ENCODE data around the gene GRID2.
"Not testable (repeated sequence)": the region's sequence is repeated elsewhere in the genome, so short reads cannot be mapped to it uniquely, and the experiment has no call there.

Gene GRID2

GRCh38 chr4:93199492-93199891 is 895.7 kb downstream of the GRID2 start:
- DNase-seq (ENCODE audit: low spot score), result no peak

- no peak for DNase-seq (ENCODE audit: low spot score)
These were observed 897.8 kb downstream of the GRID2 start for GRCh38 chr4:93201471-93202096.

- DNase-seq (ENCODE audit: low spot score), result no peak
These were observed 899.9 kb downstream of the GRID2 start for GRCh38 chr4:93203708-93204107.

GRCh38 chr4:93212250-93212649 is 908.5 kb downstream of the GRID2 start:
- no peak for DNase-seq (ENCODE audit: low spot score)

- no peak for DNase-seq (ENCODE audit: low spot score)
These were observed 912.9 kb downstream of the GRID2 start for GRCh38 chr4:93216646-93217045.

GRCh38 chr4:93217431-93217830 is 913.7 kb downstream of the GRID2 start:
- DNase-seq (ENCODE audit: low spot score), result no peak

GRCh38 chr4:93221771-93222170 is 918.0 kb downstream of the GRID2 start:
- DNase-seq (ENCODE audit: low spot score), result no peak

- no peak for DNase-seq (ENCODE audit: low spot score)
These were observed 924.3 kb downstream of the GRID2 start for GRCh38 chr4:93228021-93228420.

GRCh38 chr4:93232883-93233282 is 929.1 kb downstream of the GRID2 start:
- DNase-seq (ENCODE audit: low spot score), result no peak

GRCh38 chr4:93237521-93237920 is 933.8 kb downstream of the GRID2 start:
- DNase-seq (ENCODE audit: low spot score), result no peak

- DNase-seq (ENCODE audit: low spot score), result no peak
These were observed 939.5 kb downstream of the GRID2 start for GRCh38 chr4:93243262-93243661.

- no peak for DNase-seq (ENCODE audit: low spot score)
These were observed 957.4 kb downstream of the GRID2 start for GRCh38 chr4:93261207-93261606.

- DNase-seq (ENCODE audit: low spot score), result no peak
These were observed 959.4 kb downstream of the GRID2 start for GRCh38 chr4:93263166-93263565.

- DNase-seq (ENCODE audit: low spot score), result no peak
These were observed 964.0 kb downstream of the GRID2 start for GRCh38 chr4:93267747-93268146.

GRCh38 chr4:93285346-93285745 is 981.6 kb downstream of the GRID2 start:
- no peak for DNase-seq (ENCODE audit: low spot score)

GRCh38 chr4:93289241-93289640 is 985.5 kb downstream of the GRID2 start:
- no peak for DNase-seq (ENCODE audit: low spot score)

- DNase-seq (ENCODE audit: low spot score), result no peak
These were observed 986.1 kb downstream of the GRID2 start for GRCh38 chr4:93289831-93290230.

- no peak for DNase-seq (ENCODE audit: low spot score)
These were observed 995.4 kb downstream of the GRID2 start for GRCh38 chr4:93299118-93299517.

- DNase-seq (ENCODE audit: low spot score), result not testable (repeated sequence)
These were observed 997.2 kb downstream of the GRID2 start for GRCh38 chr4:93300780-93301555.

GRCh38 chr4:93302310-93302709 is 998.5 kb downstream of the GRID2 start:
- no peak for DNase-seq (ENCODE audit: low spot score)

GRCh38 chr4:93303440-93303839 is 999.7 kb downstream of the GRID2 start:
- DNase-seq (ENCODE audit: low spot score), result no peak

- DNase-seq (ENCODE audit: low spot score), result no peak
These were observed 1008.5 kb downstream of the GRID2 start for GRCh38 chr4:93312299-93312698.

GRCh38 chr4:93313197-93313596 is 1009.4 kb downstream of the GRID2 start:
- no peak for DNase-seq (ENCODE audit: low spot score)

GRCh38 chr4:93317057-93317456 is 1013.3 kb downstream of the GRID2 start:
- DNase-seq (ENCODE audit: low spot score), result no peak

All from hematopoietic multipotent progenitor cell treated with erythropoietin and hydrocortisone succinate and interleukin-3 and kit ligand, for 15 days (in vitro differentiated cells).